Mucosa of descending colon (tissue), 3 donors: ENCODE measurements around the gene EYA2. TPM values are rescaled to one million over a fixed set of nuclear protein-coding genes. Genes with fewer than 3 reads are reported as not detected.
A peak's percentile ranks its signal among the peaks of the same experiment; 100 is the strongest.

Experiments
- ATAC-seq: fragments of 200-7000 bp; cut with Tn5 transposase; one replicate; pipeline ENCODE4 v1.9.1; 2020; ENCODE audit warnings: mild to moderate bottlenecking, moderate library complexity
- DNase-seq, 3 donors: peaks; one replicate each; pipeline ENCODE4 v3.0.0-alpha.2; 2020
- H3K36me3 ChIP-seq: fragments of 200-600 bp; one replicate; pipeline ENCODE4 v1.8.0; 2021; ENCODE audit warnings: low read depth, mild to moderate bottlenecking
- H3K4me1 ChIP-seq: fragments of 200-600 bp; one replicate; pipeline ENCODE4 v1.8.0; 2021; ENCODE audit warnings: low read depth, mild to moderate bottlenecking
- H3K4me3 ChIP-seq: fragments of 200-600 bp; one replicate; pipeline ENCODE4 v1.8.0; 2021; ENCODE audit warnings: mild to moderate bottlenecking
- H3K9me3 ChIP-seq: fragments of 200-600 bp; one replicate; pipeline ENCODE4 v1.8.0; 2021; ENCODE audit warnings: mild to moderate bottlenecking
- CTCF ChIP-seq: fragments of 200-600 bp; IDR thresholded peaks from one replicate; pipeline ENCODE4 v1.8.0; 2022; ENCODE audit warnings: antibody characterized with exemption, mild to moderate bottlenecking
- intact Hi-C, 2 donors: fragments of 100-400 bp; cut with DNase I in 1 of 2; cut with micrococcal nuclease in 1 of 2; formaldehyde crosslinking; loops; one replicate each; pipeline versions ENCODE4 v1.11.0 to v1.11.1; 2022; cut with DNase I, micrococcal nuclease
- total RNA-seq, 3 donors: library from RNA; stranded (reverse); fragmentation: NEBNext Ultra II Directional in 2 of 3; extraction: Animal tissue kit (Norgen Biotek cat#: 25700) in 2 of 3; gene quantifications; one replicate each; pipeline versions ENCODE4 v1.2.1 to v1.2.4, GENCODE V29; 2021 to 2023
- donor health status: DM: no; HTN: no; CAD: no; lungs with moderate emphysema.
- donor health status: DM: no; HTN: no; CAD: no.
- donor health status: DM: no; HTN: yes; CAD: no.

Gene EYA2
- total RNA-seq, 3 donors from 2014 or later, result 14.3 to 22.3 (median 19.5) TPM

- intact Hi-C loops, result no loop called here
- TF ChIP-seq CTCF, result no peak
- no peak overlapping the region for H3K4me3 ChIP-seq
- H3K36me3 ChIP-seq, result no peaks in the 10 kb centered on the region
- peaks cover 6% of the 10 kb centered on the region for H3K4me1 ChIP-seq
- H3K9me3 ChIP-seq, result no peaks in the 10 kb centered on the region
- no peak for DNase-seq
- ATAC-seq, result no peak
These were observed 163.6 kb downstream of the EYA2 start for GRCh38 chr20:47058236-47058635.

- no peak for TF ChIP-seq CTCF
- intact Hi-C loops, result no loop called here
- Histone ChIP-seq H3K9me3 (no peaks in the 10 kb centered on the region), H3K4me1 (peaks cover 11% of the 10 kb centered on the region), H3K36me3 (no peaks in the 10 kb centered on the region), H3K4me3 (no peak overlapping the region)
- no peak for DNase-seq
- ATAC-seq, result no peak
These were observed 164.9 kb downstream of the EYA2 start for GRCh38 chr20:47059536-47059935.

GRCh38 chr20:47061549-47061948 is 166.9 kb downstream of the EYA2 start:
- ATAC-seq (no peak), DNase-seq (no peak)
- Histone ChIP-seq H3K4me3 (no peak overlapping the region), H3K9me3 (peaks cover 2% of the 10 kb centered on the region), H3K4me1 (peaks cover 11% of the 10 kb centered on the region), H3K36me3 (no peaks in the 10 kb centered on the region)
- intact Hi-C loops, result no loop called here
- no peak for TF ChIP-seq CTCF

- no peaks in the 10 kb centered on the region for H3K36me3 ChIP-seq
- H3K4me3 ChIP-seq, result no peak overlapping the region
- intact Hi-C loops, result no loop called here
- H3K4me1 ChIP-seq, result peaks cover 11% of the 10 kb centered on the region
- H3K9me3 ChIP-seq, result peaks cover 9% of the 10 kb centered on the region
- no peak for ATAC-seq
- no peak for TF ChIP-seq CTCF
- no peak for DNase-seq
These were observed 167.7 kb downstream of the EYA2 start for GRCh38 chr20:47062226-47062890.

GRCh38 chr20:47063407-47063806 is 168.8 kb downstream of the EYA2 start:
- Histone ChIP-seq H3K9me3 (peaks cover 20% of the 10 kb centered on the region), H3K4me3 (no peak overlapping the region), H3K4me1 (peaks cover 11% of the 10 kb centered on the region), H3K36me3 (no peaks in the 10 kb centered on the region)
- ATAC-seq (peak; percentile 91), DNase-seq (peak; percentile 73 to 96 (median 76))
- no peak for TF ChIP-seq CTCF
- intact Hi-C loops, result no loop called here
